NCI-H748 (cell line): Measurements from ENCODE around the gene VSIG10.
"Not testable (repeated sequence)": the region's sequence is repeated elsewhere in the genome, so short reads cannot be mapped to it uniquely, and the experiment has no call there.

ENCODE experiments used
- DNase-seq: peaks from one replicate; lab custom pipeline; 2025; ENCODE audit not compliant: unreplicated experiment; lab: John Stamatoyannopoulos, UW

Gene VSIG10

DNA sequence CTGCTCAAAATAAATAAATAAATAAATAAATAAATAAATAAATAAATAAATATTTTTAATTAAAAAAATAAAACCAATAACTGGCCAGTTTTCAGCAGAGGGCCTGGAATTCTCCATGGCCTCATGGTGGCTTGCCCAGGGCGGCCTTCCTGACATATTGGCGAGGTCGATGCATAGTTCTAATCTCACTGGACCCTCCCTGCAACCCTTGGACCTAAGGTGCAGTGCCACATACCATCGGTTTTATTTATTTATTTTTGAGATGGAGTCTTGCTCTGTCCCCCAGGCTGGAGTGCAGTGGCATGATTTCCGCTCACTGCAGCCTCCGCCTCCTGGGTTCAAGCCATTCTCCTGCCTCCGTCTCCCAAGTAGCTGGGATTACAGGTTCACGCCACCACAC is 3.9 kb upstream of the VSIG10 start:
- DNase-seq, result no peak

DNA sequence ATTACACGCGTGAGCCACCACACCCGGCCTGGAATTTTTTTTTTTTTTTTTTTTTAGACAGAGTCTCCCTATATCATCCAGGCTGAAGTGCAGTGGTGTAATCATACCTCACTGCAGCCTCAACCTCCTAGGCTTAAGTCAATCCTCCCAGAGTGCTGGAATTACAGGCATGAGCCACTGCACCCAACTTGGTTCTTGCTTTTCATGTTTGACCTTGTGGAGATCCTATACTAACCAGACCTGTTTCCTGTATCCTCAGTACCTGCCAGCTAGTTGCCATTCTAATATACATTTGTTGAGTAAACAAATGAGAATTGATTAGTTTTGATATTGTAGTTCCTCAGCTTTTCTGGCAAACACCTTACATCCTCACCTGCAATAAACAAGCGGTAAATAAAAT is 3.2 kb upstream of the VSIG10 start:
- no peak for DNase-seq

DNA sequence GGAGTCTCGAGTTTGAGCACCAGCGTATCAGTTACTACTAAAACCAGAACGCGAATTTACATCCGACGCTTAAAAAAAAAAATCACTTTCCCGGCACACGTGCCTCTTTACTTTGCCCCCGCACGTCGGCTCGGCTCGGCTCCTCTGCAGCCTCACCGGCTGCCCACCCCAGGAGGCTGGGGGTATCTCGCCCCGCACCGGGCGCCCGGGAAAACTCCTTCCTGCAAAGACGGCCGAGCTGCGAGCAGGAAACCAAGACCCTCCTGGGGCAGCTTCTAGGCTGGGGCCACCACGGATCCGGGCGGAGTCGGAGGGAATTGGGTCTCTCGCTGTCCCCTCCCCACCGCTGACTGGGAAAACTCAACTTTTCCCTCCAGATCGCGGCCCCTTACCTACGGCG is 610 bp downstream of the VSIG10 start:
- DNase-seq, result peak; percentile 67

DNA sequence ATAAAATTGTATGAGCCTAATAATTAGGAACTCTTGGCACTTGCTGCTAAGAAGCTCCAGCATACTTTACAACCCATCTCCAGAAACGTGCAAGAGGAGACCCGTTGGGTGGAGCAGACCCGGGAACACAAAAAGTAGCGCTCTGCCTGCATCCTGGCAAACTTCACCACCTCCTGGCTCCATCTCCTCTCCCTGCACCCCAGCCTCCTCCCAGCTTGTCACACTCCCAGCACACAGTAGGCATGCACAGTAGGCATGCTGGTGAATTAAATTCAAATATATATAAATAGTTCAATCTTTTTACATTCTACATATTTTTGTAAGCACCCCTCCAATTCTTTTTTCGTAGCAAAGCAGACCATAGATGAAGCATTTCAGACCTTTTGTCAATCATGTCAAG is 1.2 kb downstream of the VSIG10 start:
- no peak for DNase-seq

DNA sequence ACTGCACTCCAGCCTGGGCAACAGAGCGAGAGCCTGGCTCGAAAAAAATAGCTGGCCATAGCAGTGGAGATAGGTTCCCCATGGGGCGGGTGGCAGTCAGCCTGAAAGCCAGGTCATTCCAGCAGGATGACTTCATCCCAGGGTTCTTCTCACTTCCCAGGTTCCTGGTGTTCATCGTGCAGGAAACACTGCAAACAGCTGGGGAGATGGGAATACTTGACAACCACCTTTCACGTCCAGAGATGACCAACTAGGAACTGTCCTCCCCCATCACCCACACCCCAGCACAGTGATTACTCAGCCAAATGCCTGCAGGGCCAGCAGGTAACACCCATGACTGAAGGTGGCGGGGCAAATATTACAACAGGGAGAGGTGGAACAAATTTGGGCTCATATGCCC is 1.7 kb downstream of the VSIG10 start:
- DNase-seq, result no peak

DNA sequence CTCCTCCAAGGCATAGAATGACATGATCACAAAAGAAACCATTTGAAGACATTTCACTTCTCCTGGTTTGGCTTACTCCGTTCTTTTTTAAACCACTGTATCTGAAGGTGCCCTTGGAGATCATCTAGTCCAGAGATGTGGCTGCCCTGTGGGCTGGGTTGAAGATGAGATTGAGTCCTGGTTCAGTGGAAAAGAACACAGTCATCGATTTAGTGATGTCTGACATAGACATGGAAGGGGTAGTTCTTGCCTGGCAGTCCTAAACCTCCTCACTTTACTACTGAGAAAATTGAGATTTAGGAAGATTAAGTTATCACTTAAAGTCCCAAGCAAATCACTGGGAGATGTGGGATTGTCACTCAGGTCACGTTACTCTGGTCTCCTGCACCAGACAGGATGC is 2.8 kb downstream of the VSIG10 start:
- DNase-seq, result no peak

DNA sequence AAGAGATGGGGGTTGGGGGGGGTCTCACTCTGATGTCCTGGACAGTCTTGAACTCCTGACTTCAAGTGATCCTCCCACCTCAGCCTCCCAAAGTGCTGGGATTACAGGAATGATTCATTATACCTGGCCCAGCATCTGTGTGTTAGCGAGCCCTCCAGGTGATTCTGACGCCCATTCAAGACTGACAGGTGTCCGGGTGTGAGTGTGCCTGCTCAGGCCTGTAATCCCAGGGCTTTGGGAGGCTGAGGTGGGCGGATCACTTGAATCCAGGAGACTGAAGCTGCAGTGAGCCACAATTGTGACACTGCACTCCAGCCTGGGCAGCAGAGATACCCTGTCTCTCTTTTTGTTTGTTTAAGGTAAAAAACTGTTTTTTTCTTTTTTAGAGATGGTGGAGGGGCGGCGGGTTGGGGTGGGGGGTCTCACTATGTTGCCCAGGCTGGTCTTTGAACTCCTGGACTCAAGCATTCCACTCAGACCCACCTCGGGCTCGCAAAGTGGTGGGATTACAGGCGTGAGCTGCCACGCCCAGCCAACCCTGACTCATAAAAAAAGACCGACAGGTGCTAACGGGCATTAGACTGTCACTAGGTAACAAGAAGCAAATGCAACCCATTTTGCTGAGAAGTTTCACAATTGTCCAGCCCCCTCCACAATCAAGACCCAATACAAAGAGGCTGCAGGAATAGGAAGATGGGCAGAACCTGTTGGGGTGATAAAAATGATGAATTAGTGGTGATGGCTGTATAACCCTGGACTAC is 4.7 kb downstream of the VSIG10 start:
- DNase-seq, result peak; percentile 94

DNA sequence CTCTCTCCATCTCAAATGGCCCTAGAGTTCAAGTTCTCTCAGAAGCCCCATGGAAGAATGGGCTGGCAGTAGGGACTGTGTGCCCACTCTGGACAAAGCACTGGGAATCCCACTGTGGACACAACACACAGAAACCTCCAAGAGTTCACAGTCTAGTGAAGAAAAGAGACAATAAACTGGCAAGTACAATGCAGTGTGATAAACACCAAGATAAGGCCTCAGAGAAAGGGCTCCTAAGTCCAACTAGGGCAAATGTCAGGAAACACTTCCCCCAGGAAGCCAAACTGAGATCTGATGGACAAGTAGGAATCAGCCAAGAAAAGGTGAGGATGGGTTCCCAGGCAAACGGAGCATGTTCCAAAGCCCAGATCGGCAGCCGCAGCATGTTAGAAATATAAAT is 5.4 kb downstream of the VSIG10 start:
- DNase-seq, result no peak

DNA sequence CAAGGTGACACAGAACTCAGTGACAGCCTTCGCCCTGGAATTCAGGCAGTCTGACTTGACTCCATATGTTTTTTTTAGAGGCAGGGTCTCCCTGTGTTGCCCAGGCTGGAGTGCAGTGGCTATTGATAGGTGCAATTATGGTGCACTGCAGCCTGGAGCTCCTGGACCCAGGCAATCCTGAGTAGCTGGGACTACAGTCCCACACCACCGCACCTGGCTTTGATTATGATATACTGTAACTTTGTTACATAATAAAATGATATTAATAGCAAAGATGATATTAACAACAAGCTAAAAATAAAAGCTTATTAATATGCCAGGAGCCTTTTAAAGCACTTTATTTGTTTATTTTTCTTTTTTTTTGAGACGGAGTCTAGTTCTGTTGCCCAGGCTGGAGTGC is 9.8 kb downstream of the VSIG10 start:
- no peak for DNase-seq

DNA sequence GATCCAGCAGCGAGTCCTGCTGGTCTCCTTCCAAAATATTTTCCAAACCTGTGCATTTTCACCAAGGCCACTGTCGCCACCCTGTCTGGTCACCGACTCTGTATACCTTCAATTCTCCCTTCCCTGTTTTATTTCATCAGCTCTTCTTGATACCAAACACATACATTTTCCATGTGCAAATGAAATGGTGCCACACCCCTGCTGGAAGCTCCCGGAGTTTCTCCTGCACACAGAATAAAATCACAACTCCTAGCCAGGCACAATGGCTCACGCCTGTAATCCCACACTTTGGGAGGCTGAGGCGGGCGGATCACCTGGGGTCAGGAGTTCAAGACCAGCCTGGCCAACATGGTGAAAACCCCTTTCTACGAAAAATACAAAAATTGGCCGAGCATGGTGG is 14.0 kb downstream of the VSIG10 start:
- no peak for DNase-seq

DNA sequence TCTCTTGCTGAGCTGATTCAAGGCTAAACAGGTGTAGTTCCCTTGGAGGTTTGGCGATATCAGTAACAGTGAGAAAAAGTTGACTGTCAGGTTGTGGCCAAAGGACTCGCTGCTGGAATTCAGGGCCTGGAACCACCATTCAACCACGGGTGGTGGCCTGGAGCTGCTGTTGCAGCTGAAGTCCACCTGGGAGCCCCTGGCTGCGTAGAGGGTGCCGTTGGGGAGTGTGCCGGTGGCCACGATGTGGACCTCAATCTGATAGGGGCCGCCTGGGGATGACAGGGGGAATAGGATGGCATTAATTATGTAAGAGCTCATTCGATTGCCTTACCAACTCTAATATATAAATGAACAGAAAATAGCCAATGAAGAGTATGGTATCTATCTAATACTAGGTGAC is 21.6 kb downstream of the VSIG10 start:
- DNase-seq, result no peak

DNA sequence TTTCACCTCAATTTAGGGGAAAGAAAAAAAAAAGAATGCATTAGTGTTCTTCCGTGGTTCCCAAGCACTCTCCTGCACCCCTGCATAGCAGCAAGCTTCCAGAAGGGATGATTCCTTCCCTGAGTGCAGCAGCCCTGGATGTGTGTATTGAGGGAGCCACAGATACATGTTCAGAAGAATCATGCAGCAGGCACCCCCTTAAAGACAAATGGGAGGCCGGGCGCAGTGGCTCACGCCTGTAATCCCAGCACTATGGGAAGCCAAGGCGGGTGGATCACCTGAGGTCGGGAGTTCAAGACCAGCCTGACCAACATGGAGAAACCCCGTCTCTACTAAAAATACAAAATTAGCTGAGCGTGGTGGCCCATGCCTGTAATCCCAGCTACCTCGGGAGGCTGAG is 22.3 kb downstream of the VSIG10 start:
- DNase-seq, result not testable (repeated sequence)

DNA sequence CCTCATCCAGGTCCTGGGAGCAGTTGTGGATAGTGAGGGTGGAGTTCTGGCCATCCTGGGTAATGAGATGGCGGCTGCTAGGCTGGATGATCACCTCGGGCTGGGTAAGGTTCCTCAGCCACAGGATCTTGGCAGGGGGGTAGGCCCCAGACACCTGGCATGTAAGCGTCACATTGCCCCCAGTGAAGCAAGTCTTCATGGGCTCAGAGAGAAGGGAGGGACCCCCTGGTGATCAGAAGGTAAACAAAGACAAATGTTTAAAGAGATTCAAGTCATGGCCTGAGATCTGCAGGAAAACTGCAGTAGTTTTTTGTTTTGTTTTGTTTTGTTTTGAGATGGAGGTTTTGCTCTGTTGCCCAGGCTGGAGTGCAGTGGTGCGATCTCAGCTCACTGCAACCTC is 30.0 kb downstream of the VSIG10 start:
- no peak for DNase-seq

DNA sequence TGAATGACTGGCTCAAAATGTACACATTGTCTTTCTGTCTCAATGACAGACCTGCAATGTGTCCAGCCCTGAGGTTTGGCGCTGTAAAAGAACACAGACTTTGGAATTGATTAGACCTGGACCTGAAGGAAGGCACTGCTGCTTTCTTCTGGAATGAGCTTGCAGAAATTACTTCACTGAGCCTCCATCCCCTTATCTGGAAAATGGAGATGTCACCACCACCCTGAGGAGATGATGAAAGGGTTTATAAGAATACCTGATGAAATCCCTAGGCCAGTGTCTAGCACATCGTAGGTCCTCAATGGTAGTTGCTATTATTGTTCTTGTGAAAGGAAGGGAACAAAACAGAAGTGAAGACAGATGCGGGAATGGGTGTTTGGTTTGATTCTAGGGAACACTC is 33.2 kb downstream of the VSIG10 start:
- no peak for DNase-seq

DNA sequence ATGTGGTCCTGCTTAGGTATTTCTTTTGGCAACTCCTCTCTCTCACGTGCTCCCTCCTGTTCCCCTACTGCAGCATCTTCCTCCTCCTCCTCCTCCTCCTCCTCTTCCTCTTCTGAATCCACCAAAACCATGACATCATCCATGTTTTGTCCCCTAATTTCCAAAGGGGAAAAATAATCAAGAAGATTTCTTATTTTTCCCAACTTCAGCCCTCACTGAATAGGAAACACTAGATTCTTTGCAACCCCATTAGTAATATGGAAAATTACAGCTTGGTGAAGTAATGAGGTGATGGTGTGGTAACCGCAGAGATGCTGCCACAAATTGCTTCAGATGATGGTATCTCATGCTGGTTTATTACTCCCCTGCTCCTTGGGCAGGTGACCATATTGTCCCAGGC is 35.4 kb downstream of the VSIG10 start:
- DNase-seq, result no peak

DNA sequence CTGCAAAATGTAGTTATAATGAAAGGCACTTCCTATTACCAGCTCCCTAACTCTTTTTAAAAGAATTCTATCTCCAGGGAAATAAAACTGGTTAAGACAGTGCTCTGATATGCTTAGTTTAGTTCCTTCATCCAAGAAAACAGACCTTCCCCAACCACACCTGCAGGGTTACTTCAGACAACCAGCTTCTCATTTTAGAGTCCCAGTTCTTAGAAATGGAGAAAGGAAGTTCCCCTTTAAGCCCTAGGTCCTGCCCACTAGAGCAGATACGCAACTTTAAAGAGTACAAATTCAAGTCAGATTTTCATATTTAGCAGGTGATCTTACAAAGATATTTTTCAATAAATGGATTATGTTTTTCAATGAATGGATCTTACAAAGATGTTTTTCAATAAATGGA is 38.4 kb downstream of the VSIG10 start:
- no peak for DNase-seq

DNA sequence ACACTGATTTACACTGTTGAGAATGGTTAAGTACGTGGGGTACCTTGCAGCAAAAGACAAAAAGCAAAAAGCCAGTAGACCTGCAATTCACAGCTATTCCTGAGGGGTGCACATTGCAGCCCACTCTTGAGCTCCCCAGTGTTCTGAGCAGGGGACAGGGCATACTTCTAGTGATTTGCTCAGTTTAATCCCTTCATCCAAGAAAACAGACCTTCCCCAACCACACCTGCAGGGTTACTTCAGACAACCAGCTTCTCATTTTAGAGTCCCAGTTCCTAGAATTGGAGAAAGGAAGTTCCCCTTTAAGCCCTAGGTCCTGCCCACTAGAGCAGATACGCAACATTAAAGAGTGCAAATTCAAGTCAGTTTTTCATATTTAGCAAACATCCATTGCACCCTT is 39.2 kb downstream of the VSIG10 start:
- peak; percentile 22 for DNase-seq

DNA sequence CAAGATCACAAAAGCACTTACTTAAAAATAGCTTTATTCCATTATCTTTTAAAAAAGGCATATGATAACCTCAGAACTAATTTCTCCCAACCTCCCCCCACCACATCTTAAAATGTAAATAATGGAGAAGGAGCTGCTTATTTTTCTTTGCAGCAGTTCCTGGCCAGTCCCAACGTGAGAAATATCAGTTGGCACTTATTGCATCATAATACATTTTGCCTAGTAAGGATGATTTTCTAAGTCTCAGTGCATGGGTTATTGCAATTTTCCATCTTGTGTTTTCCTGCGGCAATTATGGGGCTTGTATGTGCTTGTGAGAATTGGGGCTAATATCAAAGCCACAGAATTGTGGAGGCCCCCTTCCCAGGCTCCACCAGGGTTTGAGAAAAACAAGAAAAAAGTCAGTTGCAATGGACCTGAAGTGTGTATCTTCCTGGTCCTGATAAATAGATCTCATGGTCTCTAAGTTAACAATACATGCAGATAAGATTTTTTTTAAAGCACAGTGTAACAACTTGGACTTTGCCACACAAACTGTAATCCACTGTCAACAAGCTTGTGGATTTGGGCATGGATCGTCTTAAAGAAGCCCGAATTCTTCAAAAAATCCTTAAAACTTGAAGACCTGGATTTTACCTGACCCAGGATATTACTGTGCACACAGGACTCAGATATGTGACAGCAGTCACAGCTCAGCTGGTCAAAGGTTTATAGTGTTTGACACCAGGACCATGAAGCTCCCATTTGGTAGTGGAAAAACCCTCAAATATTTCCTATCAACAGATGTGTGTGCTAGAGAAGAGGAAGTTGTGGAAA is 40.0 kb downstream of the VSIG10 start:
- DNase-seq, result no peak

DNA sequence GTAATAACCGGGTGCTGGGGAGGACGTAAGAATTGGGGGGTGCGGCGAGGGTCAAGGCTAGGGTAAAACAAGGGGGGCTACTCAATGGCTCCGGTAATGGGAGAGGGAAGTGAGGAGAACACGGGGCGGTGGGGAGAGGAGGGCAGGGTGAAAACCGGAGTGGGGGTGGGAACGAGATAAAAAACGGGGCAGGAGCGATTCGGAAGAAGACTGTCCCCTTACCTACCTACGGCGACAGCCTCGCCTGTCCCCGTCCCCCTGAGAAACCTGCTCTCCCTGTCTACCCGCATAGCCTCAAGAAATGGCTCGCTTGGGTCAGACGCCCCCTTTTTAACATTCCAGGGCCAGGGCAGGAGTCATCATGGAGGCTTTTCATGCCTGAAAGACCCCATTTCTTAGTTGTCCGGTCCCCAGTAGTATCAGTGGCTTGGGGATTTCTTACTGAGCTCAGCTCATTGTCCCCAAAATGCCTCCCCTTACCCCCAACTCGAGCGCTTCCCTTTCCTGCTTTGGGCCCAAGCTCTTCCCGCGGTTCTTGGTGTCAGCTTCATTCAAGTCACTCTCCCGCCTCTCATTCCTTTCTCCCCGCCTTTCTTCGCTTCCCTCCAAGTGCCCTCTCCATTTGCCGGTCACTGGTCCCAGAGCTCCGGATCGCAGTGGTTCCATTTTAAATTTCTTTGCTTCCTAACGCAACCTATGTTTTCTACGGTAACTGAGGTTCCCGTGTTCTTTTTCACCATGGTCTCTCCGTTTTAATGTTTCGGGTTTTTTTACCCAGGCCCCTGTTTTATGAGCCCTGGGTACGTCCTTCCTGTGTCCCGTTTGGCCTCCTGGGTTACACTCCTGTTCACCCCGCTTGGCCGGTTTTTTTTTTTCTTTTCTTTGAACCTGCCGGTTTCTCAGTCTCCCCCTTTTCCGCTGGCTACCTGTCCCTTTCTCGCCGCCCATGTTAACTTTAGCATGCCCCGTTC is 41.7 kb downstream of the VSIG10 start:
- peak; percentile 62 for DNase-seq

DNA sequence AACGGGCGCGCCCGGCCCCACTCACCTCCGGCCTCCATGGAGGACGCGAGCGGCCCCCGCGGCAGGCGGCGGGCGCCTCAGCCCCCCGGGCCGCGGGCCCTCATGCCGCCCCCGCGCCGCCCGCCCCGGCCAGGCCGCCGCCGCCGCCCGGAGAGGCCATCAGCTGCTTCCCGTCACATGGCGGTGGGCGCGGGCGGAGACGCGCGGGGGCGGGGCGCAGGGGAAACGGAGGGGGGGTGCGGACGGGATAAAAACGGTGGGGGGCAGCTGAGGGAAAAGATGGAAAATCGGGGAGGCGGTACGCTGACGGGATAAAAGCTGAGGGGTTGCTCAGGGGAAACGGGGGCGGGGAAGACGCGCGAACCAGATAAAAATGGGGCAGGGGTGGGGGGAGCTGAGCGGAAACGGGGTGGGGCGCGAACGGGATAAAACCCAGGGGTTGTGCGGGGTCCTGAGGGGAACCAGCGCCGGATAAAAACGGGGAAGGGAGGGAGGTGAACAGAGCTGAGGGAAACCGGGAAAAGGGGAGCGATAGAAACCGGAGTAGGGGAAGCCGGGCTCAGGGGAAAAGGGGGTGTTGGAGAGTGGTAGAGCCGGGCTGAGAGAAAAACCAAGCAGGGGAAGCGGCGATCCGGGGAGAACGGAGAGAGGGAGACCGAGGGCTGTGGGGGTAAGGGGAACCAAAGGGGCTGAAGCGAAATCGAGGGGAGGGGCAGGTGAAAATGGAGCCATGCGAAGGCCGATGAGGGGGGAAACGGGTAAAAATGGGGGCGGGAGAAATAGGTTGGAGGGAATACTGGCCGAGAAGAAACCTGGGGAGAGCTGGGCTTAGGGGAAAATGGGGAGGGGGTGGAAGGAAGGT is 42.6 kb downstream of the VSIG10 start, which contains the start of gene WSB2:
Gene WSB2, minus strand, starts transcription at position 169 of the 862 bp plus-strand sequence. Its CDS starts 131 bp downstream, at position 38.
- DNase-seq, result peak; percentile 77
